Mesodermal cell (in vitro differentiated cells): ENCODE results near the gene CD300E.
"Not testable (repeated sequence)": the region's sequence is repeated elsewhere in the genome, so short reads cannot be mapped to it uniquely, and the experiment has no call there.

Experiments used
- H3K27ac ChIP-seq: 2 replicates; pipeline ENCODE4 v1.7.0; 2013; ENCODE audit warnings: mild to moderate bottlenecking, low read depth, low read length, moderate library complexity; ENCODE audit not compliant: severe bottlenecking
- H3K36me3 ChIP-seq: 2 replicates; pipeline ENCODE4 v1.7.1; 2013; ENCODE audit warnings: mild to moderate bottlenecking, low read length, moderate library complexity; ENCODE audit not compliant: control insufficient read depth, insufficient read depth
- H3K4me1 ChIP-seq: one replicate; pipeline ENCODE4 v1.7.1; 2013; ENCODE audit warnings: mild to moderate bottlenecking, low read length; ENCODE audit not compliant: insufficient read depth, control insufficient read depth, poor library complexity, severe bottlenecking
- H3K4me3 ChIP-seq: 2 replicates; pipeline ENCODE4 v1.7.0; 2013; ENCODE audit warnings: low read length, control low read depth, mild to moderate bottlenecking; ENCODE audit not compliant: insufficient read depth, poor library complexity, severe bottlenecking; ENCODE audit errors: extremely low read depth
- H3K9me3 ChIP-seq: 2 replicates; pipeline ENCODE4 v1.7.1; 2013; ENCODE audit warnings: mild to moderate bottlenecking, low read length, moderate library complexity; ENCODE audit not compliant: control insufficient read depth
- WGBS, 2 experiments: methylation state at CpG; one replicate each; pipeline ENCODE4 v1.1.5; 2013; ENCODE audit warnings: missing lambda C conversion rate in 2 of 2; ENCODE audit not compliant: insufficient coverage in 2 of 2; 5-methylcytosine and 5-hydroxymethylcytosine counted together

The CD300E gene

GRCh38 chr17:74636541-74637085 is 13.1 kb upstream of the CD300E start:
- H3K36me3 ChIP-seq, H3K27ac ChIP-seq, H3K9me3 ChIP-seq, H3K4me3 ChIP-seq: not testable (repeated sequence)
- 80 to 90% methylated on average over 2 to 4 of the region's 10 CpGs for WGBS, 2 experiments
- peaks cover 38% of the 10 kb centered on the region for H3K4me1 ChIP-seq

- H3K4me3 ChIP-seq = no peak overlapping the region
- H3K36me3 ChIP-seq = no peaks in the 10 kb centered on the region
- H3K4me1 ChIP-seq = peaks cover 38% of the 10 kb centered on the region
- WGBS, 2 experiments = 41 to 44% methylated on average over 8 to 11 of the region's 13 CpGs
- H3K9me3 ChIP-seq = no peaks in the 10 kb centered on the region
- peak overlapping the region; percentile 53 for H3K27ac ChIP-seq
Observed at GRCh38 chr17:74635418-74635817, 11.9 kb upstream of the CD300E start.

- Histone ChIP-seq H3K4me3 (no peak overlapping the region), H3K9me3 (no peaks in the 10 kb centered on the region), H3K4me1 (peaks cover 38% of the 10 kb centered on the region), H3K36me3 (no peaks in the 10 kb centered on the region), H3K27ac (peak overlapping the region; percentile 87)
- 97 to 100% methylated on average over 8 of the region's 8 CpGs for WGBS, 2 experiments
Observed at GRCh38 chr17:74633326-74633725, 9.8 kb upstream of the CD300E start.

GRCh38 chr17:74632617-74633016 is 9.1 kb upstream of the CD300E start:
- Histone ChIP-seq H3K27ac (peak overlapping the region; percentile 87), H3K4me3 (no peak overlapping the region), H3K4me1 (peaks cover 35% of the 10 kb centered on the region), H3K9me3 (no peaks in the 10 kb centered on the region), H3K36me3 (no peaks in the 10 kb centered on the region)
- WGBS, 2 experiments = 91 to 96% methylated on average over 5 to 7 of the region's 9 CpGs

- Histone ChIP-seq H3K27ac (peak overlapping the region; percentile 87), H3K36me3 (no peaks in the 10 kb centered on the region), H3K9me3 (no peaks in the 10 kb centered on the region), H3K4me3 (no peak overlapping the region), H3K4me1 (peaks cover 27% of the 10 kb centered on the region)
- 43 to 49% methylated on average over 11 to 12 of the region's 14 CpGs for WGBS, 2 experiments
Observed at GRCh38 chr17:74631468-74632450, 8.2 kb upstream of the CD300E start.

- not testable (repeated sequence) for H3K36me3 ChIP-seq, H3K4me3 ChIP-seq, H3K9me3 ChIP-seq, H3K27ac ChIP-seq
- peaks cover 19% of the 10 kb centered on the region for H3K4me1 ChIP-seq
- WGBS, 2 experiments = 88 to 90% methylated on average over 5 to 11 of the region's 14 CpGs
Observed at GRCh38 chr17:74630251-74630650, 6.7 kb upstream of the CD300E start.

- H3K27ac ChIP-seq = no peak overlapping the region
- 35 to 53% methylated on average over 2 to 3 of the region's 3 CpGs for WGBS, 2 experiments
- no peak overlapping the region for H3K4me3 ChIP-seq
- no peaks in the 10 kb centered on the region for H3K9me3 ChIP-seq
- H3K4me1 ChIP-seq = no peaks in the 10 kb centered on the region
- H3K36me3 ChIP-seq = no peaks in the 10 kb centered on the region
Observed at GRCh38 chr17:74625661-74626060, 2.1 kb upstream of the CD300E start.

GRCh38 chr17:74624131-74624530 is 593 bp upstream of the CD300E start:
- WGBS, 2 experiments = 83 to 100% methylated on average over 1 of the region's 1 CpG
- no peak overlapping the region for H3K4me3 ChIP-seq
- no peak overlapping the region for H3K27ac ChIP-seq
- no peaks in the 10 kb centered on the region for H3K4me1 ChIP-seq
- H3K36me3 ChIP-seq = no peaks in the 10 kb centered on the region
- no peaks in the 10 kb centered on the region for H3K9me3 ChIP-seq

- Histone ChIP-seq H3K4me1 (no peaks in the 10 kb centered on the region), H3K9me3 (no peaks in the 10 kb centered on the region), H3K27ac (peak overlapping the region; percentile 47), H3K36me3 (no peaks in the 10 kb centered on the region), H3K4me3 (no peak overlapping the region)
- WGBS, 2 experiments = 75 to 95% methylated on average over 2 of the region's 2 CpGs
Observed at GRCh38 chr17:74619077-74619673, 4.4 kb downstream of the CD300E start.

- H3K27ac ChIP-seq = no peak overlapping the region
- no peaks in the 10 kb centered on the region for H3K4me1 ChIP-seq
- 64 to 91% methylated on average over 1 to 3 of the region's 3 CpGs for WGBS, 2 experiments
- no peaks in the 10 kb centered on the region for H3K9me3 ChIP-seq
- no peak overlapping the region for H3K4me3 ChIP-seq
- no peaks in the 10 kb centered on the region for H3K36me3 ChIP-seq
Observed at GRCh38 chr17:74618451-74618850, 5.1 kb downstream of the CD300E start.
